ENCODE data around the gene TMA16. TPM values are rescaled to one million over a fixed set of nuclear protein-coding genes. Genes with fewer than 3 reads are reported as not detected.

The TMA16 gene
- total and polyA plus RNA-seq, 2 of the 13 experiments (the other 11 are each of a cell fraction or from before 2014, with no cell fraction given): 8.1 to 52.5 TPM

DNA sequence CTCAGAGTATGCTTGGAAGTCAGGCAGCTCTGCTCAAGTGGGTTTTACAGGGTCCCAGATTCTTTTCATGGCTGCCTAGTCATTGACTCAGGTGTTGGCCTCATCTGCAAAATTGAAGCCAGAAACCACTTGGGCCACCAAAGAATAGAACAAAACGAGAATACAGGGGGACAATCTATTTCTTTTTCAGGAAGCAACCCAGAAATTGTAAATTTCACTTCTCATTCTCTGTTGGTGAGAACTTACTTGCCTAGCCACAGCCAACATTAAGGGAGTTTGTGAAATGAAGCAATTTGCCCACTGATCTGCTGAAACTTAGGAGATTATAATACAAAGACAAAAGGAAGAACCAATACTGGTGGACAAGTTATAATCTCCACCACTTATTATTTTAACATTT lies 12.3 kb upstream of the TMA16 start:
- 0% methylated on average over 1 of the region's 1 CpG for WGBS (ENCODE audit: low lambda C conversion rate)
- Histone ChIP-seq H3K9me3 (ENCODE audit: low read length) (no peaks in the 10 kb centered on the region), H3K27me3 (ENCODE audit: control insufficient read depth in 1 of 2, insufficient read depth in 2 of 2, low read length in 2 of 2) (no peaks in the 10 kb centered on the region), H3K36me3 (replicated peaks in 1 of 2; ENCODE audit: control insufficient read depth in 1 of 2, insufficient read depth in 2 of 2, low read length in 2 of 2) (no peaks in the 10 kb centered on the region), H4K20me1 (ENCODE audit: insufficient read depth, low read length) (no peaks in the 10 kb centered on the region), H3K27ac (ENCODE audit: extremely low read length, insufficient read depth, low read length) (no peak overlapping the region), H3K4me1 (ENCODE audit: insufficient read depth, low read length) (no peaks in the 10 kb centered on the region), H2AFZ (ENCODE audit: low read length) (no peak overlapping the region), H3K4me2 (ENCODE audit: low read depth, low read length) (no peak overlapping the region), H3K4me3 (replicated peaks in 1 of 3; ENCODE audit: insufficient read depth in 1 of 3, low read depth in 2 of 3, low read length in 3 of 3) (no peak overlapping the region), H3K9ac (ENCODE audit: insufficient read depth, low read depth, low read length) (no peak overlapping the region), H3K79me2 (ENCODE audit: insufficient read depth, low read length) (no peaks in the 10 kb centered on the region)
- POLR2A ChIA-PET: no interaction called here
- TF ChIP-seq, protein P1, sequence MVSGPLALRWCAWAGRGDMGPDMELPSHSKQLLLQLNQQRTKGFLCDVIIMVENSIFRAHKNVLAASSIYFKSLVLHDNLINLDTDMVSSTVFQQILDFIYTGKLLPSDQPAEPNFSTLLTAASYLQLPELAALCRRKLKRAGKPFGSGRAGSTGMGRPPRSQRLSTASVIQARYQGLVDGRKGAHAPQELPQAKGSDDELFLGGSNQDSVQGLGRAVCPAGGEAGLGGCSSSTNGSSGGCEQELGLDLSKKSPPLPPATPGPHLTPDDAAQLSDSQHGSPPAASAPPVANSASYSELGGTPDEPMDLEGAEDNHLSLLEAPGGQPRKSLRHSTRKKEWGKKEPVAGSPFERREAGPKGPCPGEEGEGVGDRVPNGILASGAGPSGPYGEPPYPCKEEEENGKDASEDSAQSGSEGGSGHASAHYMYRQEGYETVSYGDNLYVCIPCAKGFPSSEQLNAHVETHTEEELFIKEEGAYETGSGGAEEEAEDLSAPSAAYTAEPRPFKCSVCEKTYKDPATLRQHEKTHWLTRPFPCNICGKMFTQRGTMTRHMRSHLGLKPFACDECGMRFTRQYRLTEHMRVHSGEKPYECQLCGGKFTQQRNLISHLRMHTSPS (CRISPR knock-in tag; IDR thresholded peaks at IDR 0.05; ENCODE audit: low read depth): no peak
- TF ChIP-seq ZNF446 (CRISPR knock-in tag; IDR thresholded peaks at IDR 0.05): no peak
- no peak for TF ChIP-seq KDM5A (IDR thresholded peaks at IDR 0.05; ENCODE audit: borderline replicate concordance, low read length)
- TF ChIP-seq ZNF672 (CRISPR knock-in tag; IDR thresholded peaks at IDR 0.05): no peak
- TF ChIP-seq NFRKB (IDR thresholded peaks at IDR 0.05): no peak
- no peak for TF ChIP-seq SIN3B (IDR thresholded peaks at IDR 0.05; ENCODE audit: low read length)
- TF ChIP-seq BRCA1 (CRISPR knock-in tag; IDR thresholded peaks at IDR 0.05): no peak
- no peak for TF ChIP-seq POLR2G (IDR thresholded peaks at IDR 0.05; ENCODE audit: low read depth, low read length)
- TF ChIP-seq, protein P2, sequence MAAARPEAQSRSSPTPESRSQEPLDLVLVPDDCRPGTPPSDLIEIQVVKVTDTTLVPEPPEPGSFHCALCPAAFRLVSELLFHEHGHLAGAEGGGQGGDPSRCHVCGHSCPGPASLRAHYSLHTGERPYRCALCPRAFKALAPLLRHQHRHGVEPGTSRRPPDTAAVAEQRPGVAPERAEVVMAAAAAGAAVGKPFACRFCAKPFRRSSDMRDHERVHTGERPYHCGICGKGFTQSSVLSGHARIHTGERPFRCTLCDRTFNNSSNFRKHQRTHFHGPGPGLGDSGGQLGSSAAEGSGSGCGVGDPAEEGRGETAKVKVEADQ (CRISPR knock-in tag; IDR thresholded peaks at IDR 0.05; ENCODE audit: borderline replicate concordance): no peak
- TF ChIP-seq TAF15 (IDR thresholded peaks at IDR 0.05; ENCODE audit: low read depth, low read length, poor library complexity, severe bottlenecking): no peak
- no peak for TF ChIP-seq ASH2L (IDR thresholded peaks at IDR 0.05; ENCODE audit: insufficient read length, low read depth, low read length)
- no peak for TF ChIP-seq ZSCAN12 (CRISPR knock-in tag; IDR thresholded peaks at IDR 0.05)
- TF ChIP-seq CHD2 (IDR thresholded peaks at IDR 0.05; ENCODE audit: low read depth, low read length): no peak
- TF ChIP-seq, protein P3, sequence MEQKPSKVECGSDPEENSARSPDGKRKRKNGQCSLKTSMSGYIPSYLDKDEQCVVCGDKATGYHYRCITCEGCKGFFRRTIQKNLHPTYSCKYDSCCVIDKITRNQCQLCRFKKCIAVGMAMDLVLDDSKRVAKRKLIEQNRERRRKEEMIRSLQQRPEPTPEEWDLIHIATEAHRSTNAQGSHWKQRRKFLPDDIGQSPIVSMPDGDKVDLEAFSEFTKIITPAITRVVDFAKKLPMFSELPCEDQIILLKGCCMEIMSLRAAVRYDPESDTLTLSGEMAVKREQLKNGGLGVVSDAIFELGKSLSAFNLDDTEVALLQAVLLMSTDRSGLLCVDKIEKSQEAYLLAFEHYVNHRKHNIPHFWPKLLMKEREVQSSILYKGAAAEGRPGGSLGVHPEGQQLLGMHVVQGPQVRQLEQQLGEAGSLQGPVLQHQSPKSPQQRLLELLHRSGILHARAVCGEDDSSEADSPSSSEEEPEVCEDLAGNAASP (CRISPR knock-in tag; IDR thresholded peaks at IDR 0.05; ENCODE audit: borderline replicate concordance): no peak
- TF ChIP-seq ONECUT2 (CRISPR knock-in tag; IDR thresholded peaks at IDR 0.05): no peak
- no peak for TF ChIP-seq ZNF232 (CRISPR knock-in tag; IDR thresholded peaks at IDR 0.05; ENCODE audit: borderline replicate concordance)
- TF ChIP-seq NCOA2 (CRISPR knock-in tag; IDR thresholded peaks at IDR 0.05): no peak
- no peak for TF ChIP-seq SMC3 (IDR thresholded peaks at IDR 0.05; ENCODE audit: low read length)
- no peak for TF ChIP-seq DMAP1 (CRISPR knock-in tag; IDR thresholded peaks at IDR 0.05)
- TF ChIP-seq ZNF432 (CRISPR knock-in tag; IDR thresholded peaks at IDR 0.05; ENCODE audit: borderline replicate concordance): no peak
- CTCF ChIA-PET (ENCODE audit: low intra/inter-chr PET ratio, low total read pairs): no interaction called here
- no peak for FAIRE-seq
- ATAC-seq: no peak
- intact Hi-C loops (cut with micrococcal nuclease; ENCODE audit: unreplicated experiment): no loop called here
- no peak for DNase-seq (ENCODE audit: low spot score)
- no TSS peak for BruUV-seq (replicated peaks)
- in situ Hi-C loops (cut with HindIII; ENCODE audit: extremely low pct_ligation_motif_present, low pct_unique_long_range_greater_than_20kb): loop anchor here (5.0 kb wide), 1 partner anchor 65 kb away; no protein-coding TSS in a partner anchor

All from HepG2 (cell line).